Hepatocyte (in vitro differentiated cells): Measurements from ENCODE around the gene PRDM5. TPM values are rescaled to one million over a fixed set of nuclear protein-coding genes. Genes with fewer than 3 reads are reported as not detected.

Experiments used
- DNase-seq: peaks from one replicate; pipeline ENCODE4 v3.0.0-alpha.2; 2016; ENCODE audit warnings: low spot score
- H2AFZ ChIP-seq: fragments of 200-600 bp; sonication (generic); 2 replicates; pipeline ENCODE4 v1.6.0; 2016; ENCODE audit warnings: antibody characterized with exemption, mild to moderate bottlenecking
- H3K27ac ChIP-seq: fragments of 200-600 bp; sonication (generic); 2 replicates; pipeline ENCODE4 v1.5.1; 2016; ENCODE audit warnings: mild to moderate bottlenecking
- H3K27me3 ChIP-seq: fragments of 200-600 bp; sonication (generic); 2 replicates; pipeline ENCODE4 v1.6.1; 2016
- H3K36me3 ChIP-seq: fragments of 200-600 bp; sonication (generic); replicated peaks from 2 replicates; pipeline ENCODE4 v1.5.1; 2016; ENCODE audit warnings: low read depth; ENCODE audit not compliant: insufficient read depth
- H3K4me1 ChIP-seq: fragments of 200-600 bp; sonication (generic); 2 replicates; pipeline ENCODE4 v1.5.1; 2016; ENCODE audit warnings: mild to moderate bottlenecking, moderate library complexity; ENCODE audit not compliant: insufficient read depth
- H3K4me2 ChIP-seq: fragments of 200-600 bp; sonication (generic); 2 replicates; pipeline ENCODE4 v1.6.0; 2016
- H3K4me3 ChIP-seq: fragments of 200-600 bp; sonication (generic); 2 replicates; pipeline ENCODE4 v1.5.1; 2016; ENCODE audit warnings: mild to moderate bottlenecking
- H3K79me2 ChIP-seq: fragments of 200-600 bp; sonication (generic); 2 replicates; pipeline ENCODE4 v1.6.0; 2017; ENCODE audit warnings: mild to moderate bottlenecking
- H3K9me2 ChIP-seq: fragments of 200-600 bp; sonication (generic); replicated peaks from 2 replicates; pipeline ENCODE4 v1.6.0; 2017; ENCODE audit warnings: mild to moderate bottlenecking; ENCODE audit not compliant: insufficient read depth
- H3K9me3 ChIP-seq: fragments of 200-600 bp; sonication (generic); 2 replicates; pipeline ENCODE4 v1.5.1; 2016; ENCODE audit warnings: low read depth, mild to moderate bottlenecking
- H4K20me1 ChIP-seq: fragments of 200-600 bp; sonication (generic); 2 replicates; pipeline ENCODE4 v1.6.0; 2016; ENCODE audit warnings: mild to moderate bottlenecking; ENCODE audit not compliant: insufficient read depth, poor library complexity, severe bottlenecking
- CTCF ChIP-seq: fragments of 200-600 bp; sonication (generic); IDR thresholded peaks from 2 replicates; pipeline ENCODE4 v1.5.1; 2016; ENCODE audit warnings: antibody characterized with exemption, mild to moderate bottlenecking; ENCODE audit not compliant: poor library complexity
- EZH2 ChIP-seq: fragments of 200-600 bp; sonication (generic); IDR thresholded peaks from 2 replicates; pipeline ENCODE4 v1.6.1; 2016; ENCODE audit warnings: antibody characterized with exemption, mild to moderate bottlenecking, borderline replicate concordance
- EZH2phosphoT487 ChIP-seq: fragments of 200-600 bp; sonication (generic); IDR thresholded peaks from one replicate; pipeline ENCODE4 v1.6.1; 2018; ENCODE audit warnings: antibody characterized with exemption, mild to moderate bottlenecking, low read depth, moderate library complexity; ENCODE audit not compliant: unreplicated experiment, severe bottlenecking
- WGBS: methylation state at CpG from one replicate; pipeline ENCODE4 v1.1.6; 2016; ENCODE audit warnings: low lambda C conversion rate; ENCODE audit errors: missing lambda C conversion rate; 5-methylcytosine and 5-hydroxymethylcytosine counted together
- polyA plus RNA-seq: library from polyadenylated mRNA; unstranded; fragments of >200 nt; fragmentation: Nextera tagmentation; extraction: Ambion mirVana; gene quantifications from 2 replicates; pipeline ENCODE4 v1.2.1, GENCODE V29; 2016
- total RNA-seq: library from RNA; depleted of rRNA; stranded (reverse); fragments of >200 nt; gene quantifications from 2 replicates; pipeline ENCODE4 v1.2.3, GENCODE V29; 2014

PRDM5 gene
- total and polyA plus RNA-seq, 2 experiments from 2014 or later = 4.2 to 21.2 TPM

- Histone ChIP-seq H3K36me3 (no peaks in the 10 kb centered on the region), H3K4me1 (peaks cover 13% of the 10 kb centered on the region), H2AFZ (no peak overlapping the region), H3K79me2 (no peaks in the 10 kb centered on the region), H3K27ac (no peak overlapping the region), H3K27me3 (no peaks in the 10 kb centered on the region), H3K4me3 (no peak overlapping the region), H3K9me3 (no peaks in the 10 kb centered on the region), H3K4me2 (no peak overlapping the region), H4K20me1 (no peaks in the 10 kb centered on the region), H3K9me2 (no peaks in the 10 kb centered on the region)
- no peak for DNase-seq
- 86% methylated on average over 1 of the region's 1 CpG for WGBS
- TF ChIP-seq CTCF (no peak), EZH2 (no peak), EZH2phosphoT487 (no peak)
These were observed 84.9 kb downstream of the PRDM5 start for GRCh38 chr4:120837656-120838055.

GRCh38 chr4:120835342-120835741 lies 87.2 kb downstream of the PRDM5 start:
- no peaks in the 10 kb centered on the region for H3K9me2 ChIP-seq
- no peak for TF ChIP-seq CTCF
- TF ChIP-seq EZH2 = no peak
- TF ChIP-seq EZH2phosphoT487 = no peak
- H3K79me2 ChIP-seq = no peaks in the 10 kb centered on the region
- no peaks in the 10 kb centered on the region for H3K9me3 ChIP-seq
- no peaks in the 10 kb centered on the region for H3K27me3 ChIP-seq
- no peaks in the 10 kb centered on the region for H3K4me1 ChIP-seq
- H3K4me2 ChIP-seq = no peak overlapping the region
- H3K36me3 ChIP-seq = no peaks in the 10 kb centered on the region
- 95% methylated on average over 1 of the region's 1 CpG for WGBS
- H3K4me3 ChIP-seq = no peak overlapping the region
- no peaks in the 10 kb centered on the region for H4K20me1 ChIP-seq
- H2AFZ ChIP-seq = no peak overlapping the region
- no peak for DNase-seq
- H3K27ac ChIP-seq = no peak overlapping the region

- Histone ChIP-seq H4K20me1 (no peaks in the 10 kb centered on the region), H3K36me3 (no peaks in the 10 kb centered on the region), H2AFZ (no peak overlapping the region), H3K79me2 (no peaks in the 10 kb centered on the region), H3K9me3 (no peaks in the 10 kb centered on the region), H3K27ac (peak overlapping the region; percentile 3), H3K27me3 (no peaks in the 10 kb centered on the region), H3K4me1 (no peaks in the 10 kb centered on the region), H3K4me2 (peak overlapping the region; percentile 19), H3K9me2 (no peaks in the 10 kb centered on the region), H3K4me3 (no peak overlapping the region)
- 64% methylated on average over 7 of the region's 7 CpGs for WGBS
- DNase-seq = no peak
- TF ChIP-seq EZH2phosphoT487 = no peak
- TF ChIP-seq EZH2 = no peak
- no peak for TF ChIP-seq CTCF
These were observed 92.3 kb downstream of the PRDM5 start for GRCh38 chr4:120830204-120830603.

GRCh38 chr4:120829113-120829831 lies 93.3 kb downstream of the PRDM5 start:
- Histone ChIP-seq H2AFZ (no peak overlapping the region), H3K79me2 (no peaks in the 10 kb centered on the region), H3K27me3 (no peaks in the 10 kb centered on the region), H3K9me3 (no peaks in the 10 kb centered on the region), H3K9me2 (no peaks in the 10 kb centered on the region), H3K4me1 (no peaks in the 10 kb centered on the region), H3K27ac (peak overlapping the region; percentile 3), H3K4me3 (no peak overlapping the region), H4K20me1 (no peaks in the 10 kb centered on the region), H3K4me2 (no peak overlapping the region), H3K36me3 (no peaks in the 10 kb centered on the region)
- TF ChIP-seq EZH2 (no peak), EZH2phosphoT487 (no peak), CTCF (no peak)
- WGBS = 57% methylated on average over 4 of the region's 4 CpGs
- DNase-seq = no peak
